Measurements from ENCODE around the gene REC8. TPM values are rescaled to one million over a fixed set of nuclear protein-coding genes. Genes with fewer than 3 reads are reported as not detected.

Gene REC8
- polyA plus RNA-seq, 1 donor (not counting 4 experiments of a cell fraction or from before 2014, with no cell fraction given), result 6.3 TPM

GRCh38 chr14:24207104-24207551 is 35.2 kb downstream of the REC8 start:
- Histone ChIP-seq H3K27ac (ENCODE audit: control insufficient read depth, insufficient read depth, low read length) (no peak overlapping the region), H3K9me3 (ENCODE audit: control insufficient read depth, low read depth, low read length) (no peaks in the 10 kb centered on the region), H3K9me1 (ENCODE audit: control insufficient read depth, extremely low read depth, insufficient read depth, low read length) (no peaks in the 10 kb centered on the region), H4K20me1 (ENCODE audit: control insufficient read depth, extremely low read depth, insufficient read depth, low read length) (no peaks in the 10 kb centered on the region), H3K27me3 (ENCODE audit: control insufficient read depth, extremely low read depth, insufficient read depth, low read length) (no peaks in the 10 kb centered on the region), H3K9ac (ENCODE audit: control insufficient read depth, extremely low read depth, insufficient read depth, low read length) (no peak overlapping the region), H3K4me1 (ENCODE audit: control insufficient read depth, extremely low read depth, insufficient read depth, low read length) (no peaks in the 10 kb centered on the region), H3K36me3 (ENCODE audit: control insufficient read depth in 2 of 2, extremely low read depth in 1 of 2, insufficient read depth in 2 of 2, low read length in 2 of 2) (peaks cover 25 to 30% of the 10 kb centered on the region in 2 experiments), H3K79me2 (ENCODE audit: control insufficient read depth, insufficient read depth, low read length) (peaks cover 4% of the 10 kb centered on the region), H3K4me3 (ENCODE audit: control insufficient read depth in 2 of 3, extremely low read depth in 1 of 3, insufficient read depth in 2 of 3, low read depth in 1 of 3, low read length in 3 of 3) (no peak overlapping the region), H2AFZ (ENCODE audit: control insufficient read depth, low read length) (no peak overlapping the region), H3K4me2 (ENCODE audit: control insufficient read depth, extremely low read depth, insufficient read depth, low read depth, low read length) (no peak overlapping the region)
- no peak for FAIRE-seq
- dilution Hi-C loops (cut with MboI; ENCODE audit: extremely low pct_ligation_motif_present, low sequenced_read_pairs), result no loop called here
- TF ChIP-seq EZH2 (IDR thresholded peaks at IDR 0.05; ENCODE audit: low read length), result no peak
- no peak for TF ChIP-seq CTCF (optimal IDR thresholded peaks at IDR 0.05 in 1 of 3, IDR thresholded peaks at IDR 0.05 in 1 of 3, conservative IDR thresholded peaks at IDR 0.05 in 1 of 3; ENCODE audit: extremely low read depth in 1 of 3, insufficient read depth in 2 of 3, low read length in 3 of 3)
- DNase-seq (ENCODE audit: low read depth, low spot score), result no peak

- FAIRE-seq (no peak), DNase-seq (ENCODE audit: low read depth, low spot score) (no peak)
- H3K4me3 ChIP-seq (ENCODE audit: control insufficient read depth in 2 of 3, extremely low read depth in 1 of 3, insufficient read depth in 2 of 3, low read depth in 1 of 3, low read length in 3 of 3), result no peak overlapping the region
- TF ChIP-seq CTCF (optimal IDR thresholded peaks at IDR 0.05 in 1 of 3, IDR thresholded peaks at IDR 0.05 in 1 of 3, conservative IDR thresholded peaks at IDR 0.05 in 1 of 3; ENCODE audit: extremely low read depth in 1 of 3, insufficient read depth in 2 of 3, low read length in 3 of 3), result no peak
- TF ChIP-seq EZH2 (IDR thresholded peaks at IDR 0.05; ENCODE audit: low read length), result no peak
- peaks cover 4% of the 10 kb centered on the region for H3K79me2 ChIP-seq (ENCODE audit: control insufficient read depth, insufficient read depth, low read length)
- H4K20me1 ChIP-seq (ENCODE audit: control insufficient read depth, extremely low read depth, insufficient read depth, low read length), result no peaks in the 10 kb centered on the region
- no peak overlapping the region for H3K4me2 ChIP-seq (ENCODE audit: control insufficient read depth, extremely low read depth, insufficient read depth, low read depth, low read length)
- no peak overlapping the region for H2AFZ ChIP-seq (ENCODE audit: control insufficient read depth, low read length)
- H3K4me1 ChIP-seq (ENCODE audit: control insufficient read depth, extremely low read depth, insufficient read depth, low read length), result no peaks in the 10 kb centered on the region
- dilution Hi-C loops (cut with MboI; ENCODE audit: extremely low pct_ligation_motif_present, low sequenced_read_pairs), result no loop called here
- no peaks in the 10 kb centered on the region for H3K9me1 ChIP-seq (ENCODE audit: control insufficient read depth, extremely low read depth, insufficient read depth, low read length)
- H3K9me3 ChIP-seq (ENCODE audit: control insufficient read depth, low read depth, low read length), result no peaks in the 10 kb centered on the region
- H3K36me3 ChIP-seq (ENCODE audit: control insufficient read depth in 2 of 2, extremely low read depth in 1 of 2, insufficient read depth in 2 of 2, low read length in 2 of 2), result peaks cover 25 to 30% of the 10 kb centered on the region in 2 experiments
- H3K9ac ChIP-seq (ENCODE audit: control insufficient read depth, extremely low read depth, insufficient read depth, low read length), result no peak overlapping the region
- no peak overlapping the region for H3K27ac ChIP-seq (ENCODE audit: control insufficient read depth, insufficient read depth, low read length)
- no peaks in the 10 kb centered on the region for H3K27me3 ChIP-seq (ENCODE audit: control insufficient read depth, extremely low read depth, insufficient read depth, low read length)
Measured at GRCh38 chr14:24207625-24208024, 35.7 kb downstream of the REC8 start.

Measured in keratinocyte (primary cell).